ENCODE data around the gene HOXA7.

HOXA7 gene

GRCh38 chr7:27148756-27149641 is 7.5 kb downstream of the HOXA7 start:
- TF ChIP-seq CTCF (conservative IDR thresholded peaks at IDR 0.05; ENCODE audit: low read depth, low read length), result no peak
- DNase-seq (ENCODE audit: low read depth), result no peak
- no peak overlapping the region for H3K4me3 ChIP-seq (ENCODE audit: low read depth, low read length)

- no peak for DNase-seq (ENCODE audit: low read depth)
- no peak overlapping the region for H3K4me3 ChIP-seq (ENCODE audit: low read depth, low read length)
- TF ChIP-seq CTCF (conservative IDR thresholded peaks at IDR 0.05; ENCODE audit: low read depth, low read length), result no peak
Observed at GRCh38 chr7:27148031-27148755, 8.3 kb downstream of the HOXA7 start.

- TF ChIP-seq CTCF (conservative IDR thresholded peaks at IDR 0.05; ENCODE audit: low read depth, low read length), result no peak
- no peak for DNase-seq (ENCODE audit: low read depth)
- H3K4me3 ChIP-seq (ENCODE audit: low read depth, low read length), result no peak within 1 kb of the TSS
Observed at GRCh38 chr7:27147199-27148030, 9.1 kb downstream of the HOXA7 start, which contains the start of gene HOXA6. Gene HOXA6 (minus strand): TSS chr7:27147774. CDS start chr7:27147749, 25 bp downstream.

- DNase-seq (ENCODE audit: low read depth), result no peak
- H3K4me3 ChIP-seq (ENCODE audit: low read depth, low read length), result no peak overlapping the region
- no peak for TF ChIP-seq CTCF (conservative IDR thresholded peaks at IDR 0.05; ENCODE audit: low read depth, low read length)
Observed at GRCh38 chr7:27146491-27147198, 9.8 kb downstream of the HOXA7 start.

- TF ChIP-seq CTCF (conservative IDR thresholded peaks at IDR 0.05; ENCODE audit: low read depth, low read length), result no peak
- no peak for DNase-seq (ENCODE audit: low read depth)
- no peak overlapping the region for H3K4me3 ChIP-seq (ENCODE audit: low read depth, low read length)
Observed at GRCh38 chr7:27145914-27146412, 10.5 kb downstream of the HOXA7 start.

Data from choroid plexus epithelial cell (primary cell).